Measurements from ENCODE around the gene C5orf24.
"Not testable (repeated sequence)": the region's sequence is repeated elsewhere in the genome, so short reads cannot be mapped to it uniquely, and the experiment has no call there.

The C5orf24 gene

GRCh38 chr5:134845852-134846640 lies at the start of gene C5orf24:
C5orf24 (plus strand) TSS chr5:134845968; CDS start chr5:134854901, 8,933 bp downstream.
- DNase-seq (ENCODE audit: low spot score) = peak; percentile 91
- FAIRE-seq = no peak

DNA sequence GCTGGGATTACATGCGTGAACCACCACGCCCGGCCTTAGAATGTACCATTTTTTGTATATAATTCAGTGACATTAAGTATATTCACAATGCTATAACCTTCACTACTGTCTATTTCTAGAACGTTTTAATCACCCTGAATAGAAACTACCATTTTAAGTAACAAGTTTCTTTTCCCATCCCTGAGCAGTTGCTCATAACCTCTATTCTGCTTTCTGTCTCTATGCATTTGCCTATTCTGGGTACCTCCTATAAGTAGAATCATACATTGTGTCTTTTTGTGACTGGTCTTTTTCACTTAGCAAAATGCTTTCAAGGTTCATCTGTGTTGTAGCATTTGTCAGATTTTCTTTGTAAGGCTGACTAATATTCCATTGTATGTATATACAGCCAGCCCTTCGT lies 47.3 kb upstream of the C5orf24 start:
- no peak for FAIRE-seq
- DNase-seq (ENCODE audit: low spot score) = no peak

DNA sequence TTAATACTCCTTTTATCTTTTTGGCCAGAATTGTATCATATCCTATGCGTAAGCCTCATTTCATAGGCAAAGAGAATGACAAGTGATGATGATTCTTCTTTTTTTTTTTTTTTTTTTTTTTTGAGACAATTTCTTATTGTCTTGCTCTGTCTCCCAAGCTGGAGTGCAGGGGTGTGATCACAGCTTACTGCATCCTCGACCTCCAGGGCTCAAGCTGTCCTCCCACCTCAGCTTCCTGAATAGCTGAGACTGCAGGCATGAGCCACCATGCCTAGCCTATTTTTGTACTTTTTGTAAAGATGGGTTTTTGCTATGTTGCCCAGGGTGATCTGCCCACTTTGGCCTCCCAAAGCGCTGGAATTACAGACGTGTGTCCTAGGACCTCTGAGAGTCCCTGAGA lies 41.9 kb upstream of the C5orf24 start:
- no peak for FAIRE-seq

GRCh38 chr5:134813407-134813806 lies 32.4 kb upstream of the C5orf24 start:
- no peak for DNase-seq (ENCODE audit: low spot score)
- FAIRE-seq = no peak

More for the DNA sequence above, 41.9 kb upstream of the C5orf24 start:
- no peak for DNase-seq (ENCODE audit: low spot score)

GRCh38 chr5:134813827-134814226 lies 31.9 kb upstream of the C5orf24 start:
- DNase-seq (ENCODE audit: low spot score) = no peak
- FAIRE-seq = no peak

DNA sequence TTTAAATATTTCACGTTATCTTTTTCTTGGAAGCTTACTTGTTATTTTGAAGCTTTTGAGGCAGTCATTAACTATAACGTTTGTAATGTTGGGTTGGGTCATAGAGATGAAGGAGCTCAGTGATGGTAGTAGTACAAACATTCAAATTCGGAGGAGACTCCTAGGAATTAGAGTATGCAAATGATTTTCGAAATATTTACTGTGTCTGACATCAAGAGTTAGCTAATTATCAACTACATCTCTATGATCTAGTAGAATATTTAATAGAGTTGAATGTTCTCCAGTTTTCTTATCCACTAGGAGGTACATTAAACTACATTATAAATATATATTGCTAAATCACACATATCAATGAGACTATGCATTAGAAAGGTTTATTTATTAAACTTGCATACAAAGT lies 28.8 kb upstream of the C5orf24 start:
- no peak for FAIRE-seq

DNA sequence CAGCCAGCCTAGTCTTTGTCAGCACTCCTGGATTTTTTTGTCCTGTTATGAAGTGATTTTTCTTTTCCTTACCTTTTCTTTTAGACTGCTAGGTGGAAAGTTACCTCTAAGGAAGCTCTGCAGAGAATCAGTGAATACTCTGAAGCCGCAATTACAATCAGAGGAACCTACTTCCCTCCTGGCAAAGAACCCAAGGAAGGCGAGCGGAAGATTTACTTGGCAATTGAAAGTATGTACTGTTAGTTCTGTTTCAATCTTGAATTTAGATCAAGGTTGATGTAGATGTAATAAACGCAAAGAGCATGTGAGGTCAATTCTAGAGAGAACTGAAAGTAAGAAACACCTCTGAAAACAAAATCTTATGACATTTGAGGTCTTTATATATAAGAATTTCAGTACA lies 27.0 kb upstream of the C5orf24 start:
- DNase-seq (ENCODE audit: low spot score) (no peak), FAIRE-seq (no peak)

More for the DNA sequence above, 28.8 kb upstream of the C5orf24 start:
- no peak for DNase-seq (ENCODE audit: low spot score)

DNA sequence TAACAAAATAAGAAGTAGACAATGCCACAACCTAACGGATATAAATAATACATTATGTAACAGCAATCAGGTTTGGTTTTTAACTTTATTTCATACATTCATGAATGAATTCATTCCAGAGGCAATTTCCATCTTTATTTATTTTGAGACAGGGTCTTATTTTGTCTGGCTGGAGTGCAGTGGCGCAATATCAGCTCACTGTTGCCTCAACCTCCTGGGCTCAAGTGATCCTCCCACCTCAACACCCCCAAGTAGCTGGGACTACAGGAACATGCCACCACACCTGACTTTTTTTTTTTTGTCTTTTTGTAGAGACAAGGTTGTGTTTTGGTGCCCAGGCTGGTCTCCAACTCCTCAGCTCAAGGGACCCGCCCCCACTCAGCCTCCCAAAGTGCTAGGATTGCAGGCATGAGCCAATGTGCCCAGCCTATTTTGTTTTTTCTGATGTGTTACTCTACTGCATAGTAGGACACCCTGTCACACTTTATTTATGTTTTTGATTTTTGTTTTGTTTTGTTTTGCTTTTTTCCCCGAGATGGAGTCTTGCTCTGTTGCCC lies 26.3 kb upstream of the C5orf24 start:
- DNase-seq (ENCODE audit: low spot score) (no peak), FAIRE-seq (no peak)

DNA sequence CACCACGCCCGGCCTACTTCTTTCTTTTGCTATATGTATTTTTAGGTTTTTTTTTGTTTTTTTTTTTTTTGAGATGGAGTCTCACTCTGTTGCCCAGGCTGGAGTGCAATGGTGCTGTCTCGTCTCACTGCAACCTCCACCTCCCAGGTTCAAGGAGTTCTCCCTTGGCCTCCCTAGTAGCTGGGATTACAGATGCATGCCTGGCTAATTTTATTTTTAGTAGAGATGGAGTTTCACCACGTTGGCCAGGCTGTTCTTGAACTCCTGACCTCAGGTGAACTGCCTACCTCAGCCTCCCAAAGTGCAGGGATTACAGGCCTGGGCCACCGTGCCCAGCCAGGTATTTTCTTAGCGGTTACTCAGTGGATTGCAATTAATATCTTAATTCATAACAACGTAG lies 23.9 kb upstream of the C5orf24 start:
- FAIRE-seq (no peak), DNase-seq (ENCODE audit: low spot score) (no peak)

- no peak for FAIRE-seq
These were observed 21.1 kb upstream of the C5orf24 start for GRCh38 chr5:134824681-134825080.

GRCh38 chr5:134825212-134825611 lies 20.6 kb upstream of the C5orf24 start:
- DNase-seq (ENCODE audit: low spot score) (no peak), FAIRE-seq (no peak)

More at GRCh38 chr5:134824681-134825080, 21.1 kb upstream of the C5orf24 start:
- no peak for DNase-seq (ENCODE audit: low spot score)

GRCh38 chr5:134833340-134834032 lies 12.3 kb upstream of the C5orf24 start:
- no peak for FAIRE-seq

GRCh38 chr5:134835623-134836022 lies 10.1 kb upstream of the C5orf24 start:
- DNase-seq (ENCODE audit: low spot score) (no peak), FAIRE-seq (no peak)

More at GRCh38 chr5:134833340-134834032, 12.3 kb upstream of the C5orf24 start:
- no peak for DNase-seq (ENCODE audit: low spot score)

GRCh38 chr5:134837530-134838181 lies 8.1 kb upstream of the C5orf24 start:
- no peak for DNase-seq (ENCODE audit: low spot score)
- FAIRE-seq = no peak

DNA sequence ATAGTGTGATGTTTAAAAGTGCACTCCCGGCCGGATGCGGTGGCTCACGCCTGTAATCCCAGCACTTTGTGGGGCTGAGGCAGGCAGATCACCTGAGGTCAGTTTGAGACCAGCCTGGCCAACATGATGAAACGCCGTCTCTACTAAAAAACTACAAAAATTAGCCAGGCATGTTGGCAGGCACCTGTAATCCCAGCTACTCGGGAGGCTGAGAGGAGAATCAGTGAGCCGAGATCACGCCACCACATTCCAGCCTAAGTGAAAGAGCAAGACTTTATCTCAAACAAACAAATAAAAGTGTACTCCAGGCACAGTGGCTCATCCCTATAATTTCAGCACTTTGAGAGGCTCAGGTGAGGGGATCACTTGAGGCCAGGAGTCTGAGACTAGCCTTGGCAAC lies 7.4 kb upstream of the C5orf24 start:
- FAIRE-seq; DNase-seq (ENCODE audit: low spot score): not testable (repeated sequence)

DNA sequence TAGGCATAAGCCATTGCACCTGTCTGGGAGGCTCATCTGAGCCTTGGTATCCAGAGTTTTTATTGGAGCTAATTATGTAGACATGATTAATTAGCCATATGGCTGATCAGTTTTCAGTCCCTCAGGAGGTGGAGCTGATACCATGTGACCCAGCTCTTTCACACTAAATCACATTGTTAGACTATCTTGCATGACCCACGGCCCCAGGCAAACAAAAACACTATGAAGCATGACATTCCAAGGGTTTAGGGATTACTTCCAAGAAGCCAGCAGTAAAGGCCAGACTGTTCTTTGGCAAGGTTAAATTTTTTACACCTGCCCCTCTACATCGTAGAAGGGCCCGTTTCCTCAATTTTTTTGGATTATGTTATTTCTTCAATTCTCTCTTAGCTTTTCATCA lies 5.0 kb upstream of the C5orf24 start:
- DNase-seq (ENCODE audit: low spot score) (no peak), FAIRE-seq (no peak)

DNA sequence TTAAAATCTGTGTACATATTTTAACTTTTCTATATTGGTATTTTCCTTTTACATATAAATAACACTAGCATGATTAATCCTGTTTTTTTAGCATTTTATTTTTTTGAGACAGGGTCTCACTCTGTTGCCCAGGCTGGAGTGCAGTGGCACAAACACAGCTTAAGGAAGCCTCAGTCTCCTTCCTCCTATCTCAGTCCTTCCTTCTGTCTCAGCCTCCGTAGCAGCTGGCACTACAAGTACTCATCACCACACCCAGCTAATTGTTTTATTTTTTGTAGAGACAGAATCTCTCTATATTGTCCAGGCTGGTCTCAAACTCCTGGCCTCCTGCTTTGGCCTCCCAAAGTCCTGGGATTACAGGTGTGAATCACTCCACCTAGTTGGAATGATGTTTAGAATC lies 1.5 kb upstream of the C5orf24 start:
- FAIRE-seq (no peak), DNase-seq (ENCODE audit: low spot score) (no peak)

DNA sequence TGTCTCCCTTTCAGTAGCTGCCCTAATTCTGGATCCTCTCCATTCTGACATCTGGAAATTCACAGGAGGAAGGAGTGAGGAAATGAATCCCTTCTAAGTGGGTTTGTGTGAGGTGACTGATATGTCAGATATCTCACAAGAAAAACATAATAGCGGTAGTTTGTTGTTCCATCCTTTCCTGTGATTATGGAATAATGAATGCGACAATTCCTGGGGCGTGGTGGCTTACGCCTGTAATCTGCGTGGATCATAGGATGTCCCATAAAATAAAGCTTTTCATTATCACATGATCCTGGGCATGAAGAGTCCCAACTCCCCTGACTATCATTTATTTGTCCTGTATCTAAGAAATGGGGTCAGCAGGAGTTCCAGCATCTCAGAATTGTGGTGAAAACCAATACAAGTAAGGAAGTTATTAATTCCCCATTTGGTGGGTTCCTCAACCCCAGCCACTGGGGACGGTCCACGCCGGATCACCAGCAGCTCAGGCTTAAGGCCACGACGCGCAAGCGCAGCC lies 375 bp upstream of the C5orf24 start:
- DNase-seq (ENCODE audit: low spot score) = no peak
- FAIRE-seq = no peak

DNA sequence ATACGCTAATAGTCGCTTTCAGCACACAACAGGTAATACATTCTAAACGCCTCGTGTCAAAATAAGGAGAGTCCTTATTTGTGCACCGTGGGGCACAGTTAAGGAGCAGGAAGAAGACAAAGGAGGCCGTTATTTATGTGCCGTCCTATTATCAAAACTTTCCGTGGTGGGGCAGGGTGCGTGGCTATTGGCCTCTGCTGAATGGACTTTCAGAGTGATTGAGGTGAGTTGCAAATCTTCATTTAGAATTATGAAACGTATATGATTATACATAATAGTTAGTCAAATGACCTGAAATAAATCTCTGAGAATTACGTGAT lies 833 bp downstream of the C5orf24 start:
- FAIRE-seq = no peak

GRCh38 chr5:134849434-134849933 lies 3.7 kb downstream of the C5orf24 start:
- not testable (repeated sequence) for FAIRE-seq; DNase-seq (ENCODE audit: low spot score)

More for the DNA sequence above, 833 bp downstream of the C5orf24 start:
- DNase-seq (ENCODE audit: low spot score) = no peak

GRCh38 chr5:134851307-134851923 lies 5.6 kb downstream of the C5orf24 start:
- DNase-seq (ENCODE audit: low spot score) = no peak
- FAIRE-seq = no peak

All from RCC 7860 (cell line).